PC-3 (cell line): ENCODE data around the gene LYRM4.

ENCODE experiments used
- CTCF ChIP-seq: fragments of 300-600 bp; sonication (generic); conservative IDR thresholded peaks from 2 replicates; pipeline ENCODE4 v1.5.1; 2017; ENCODE audit warnings: antibody characterized with exemption, low read depth, mild to moderate bottlenecking, low read length
- EZH2 ChIP-seq: fragments of 300-600 bp; sonication (generic); IDR thresholded peaks from one replicate; pipeline ENCODE4 v1.6.1; 2017; ENCODE audit warnings: antibody characterized with exemption, mild to moderate bottlenecking, low read length; ENCODE audit not compliant: unreplicated experiment
- EZH2phosphoT487 ChIP-seq: fragments of 300-600 bp; sonication (generic); IDR thresholded peaks from 2 replicates; pipeline ENCODE4 v1.6.1; 2018; ENCODE audit warnings: mild to moderate bottlenecking, antibody characterized with exemption, low read length, borderline replicate concordance

DNA sequence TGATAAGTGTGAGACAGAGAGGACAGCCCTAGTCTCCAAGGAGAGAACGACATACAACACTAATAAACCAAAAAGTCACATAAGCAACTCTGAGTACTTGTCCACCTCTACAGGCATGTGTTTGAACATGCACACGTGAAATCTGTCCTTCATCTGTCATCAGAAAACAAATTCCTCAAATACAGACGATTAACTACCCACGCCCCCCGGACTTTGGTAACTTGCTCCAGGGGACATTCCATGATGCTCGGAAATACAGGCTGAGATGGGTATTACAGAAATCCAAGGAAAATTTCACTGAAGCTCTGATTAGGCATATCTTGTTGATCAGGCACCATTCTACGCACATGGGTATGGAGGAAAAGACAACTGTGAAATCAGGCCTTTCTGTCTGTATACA, 57.8 kb downstream of the LYRM4 start:
- TF ChIP-seq CTCF (no peak), EZH2 (no peak), EZH2phosphoT487 (no peak)
